CD4-positive, alpha-beta T cell treated with Interferon alpha-2 for 1 hour (primary cell): ENCODE data around the gene SYNGR1.

Source experiments
- DNase-seq, 2 donors: peaks; one replicate each; pipeline ENCODE4 v3.0.0-alpha.2; 2020 to 2022

The SYNGR1 gene

GRCh38 chr22:39374801-39375200 is 25.0 kb downstream of the SYNGR1 start:
- no peak for DNase-seq

- no peak for DNase-seq
Observed at GRCh38 chr22:39375646-39376045, 25.9 kb downstream of the SYNGR1 start.

- no peak for DNase-seq
Observed at GRCh38 chr22:39379756-39380730, 30.3 kb downstream of the SYNGR1 start.

GRCh38 chr22:39381009-39381755 is 31.4 kb downstream of the SYNGR1 start:
- DNase-seq: no peak

GRCh38 chr22:39381930-39382329 is 32.1 kb downstream of the SYNGR1 start:
- no peak for DNase-seq

GRCh38 chr22:39382410-39382809 is 32.6 kb downstream of the SYNGR1 start:
- DNase-seq: no peak

- DNase-seq: no peak
Observed at GRCh38 chr22:39383841-39384625, 34.2 kb downstream of the SYNGR1 start.

GRCh38 chr22:39384750-39385480 is 35.1 kb downstream of the SYNGR1 start:
- DNase-seq: no peak

- DNase-seq: peak; percentile 84 to 89
Observed at GRCh38 chr22:39388261-39389011, 38.6 kb downstream of the SYNGR1 start.

GRCh38 chr22:39389420-39389819 is 39.6 kb downstream of the SYNGR1 start:
- no peak for DNase-seq

GRCh38 chr22:39392341-39392948 is 42.7 kb downstream of the SYNGR1 start:
- no peak for DNase-seq

GRCh38 chr22:39395936-39396796 is 46.4 kb downstream of the SYNGR1 start:
- no peak for DNase-seq

GRCh38 chr22:39396797-39397195 is 47.0 kb downstream of the SYNGR1 start:
- DNase-seq: no peak

- no peak for DNase-seq
Observed at GRCh38 chr22:39401301-39401631, 51.5 kb downstream of the SYNGR1 start.

GRCh38 chr22:39405346-39406085 is 55.7 kb downstream of the SYNGR1 start:
- DNase-seq: no peak

- no peak for DNase-seq
Observed at GRCh38 chr22:39408173-39408572, 58.4 kb downstream of the SYNGR1 start.

- DNase-seq: no peak
Observed at GRCh38 chr22:39408807-39409206, 59.0 kb downstream of the SYNGR1 start.

GRCh38 chr22:39409516-39410029 is 59.8 kb downstream of the SYNGR1 start:
- no peak for DNase-seq

GRCh38 chr22:39410264-39410663 is 60.5 kb downstream of the SYNGR1 start:
- no peak for DNase-seq
